ENCODE measurements around the gene ULK1.

Gene ULK1

DNA sequence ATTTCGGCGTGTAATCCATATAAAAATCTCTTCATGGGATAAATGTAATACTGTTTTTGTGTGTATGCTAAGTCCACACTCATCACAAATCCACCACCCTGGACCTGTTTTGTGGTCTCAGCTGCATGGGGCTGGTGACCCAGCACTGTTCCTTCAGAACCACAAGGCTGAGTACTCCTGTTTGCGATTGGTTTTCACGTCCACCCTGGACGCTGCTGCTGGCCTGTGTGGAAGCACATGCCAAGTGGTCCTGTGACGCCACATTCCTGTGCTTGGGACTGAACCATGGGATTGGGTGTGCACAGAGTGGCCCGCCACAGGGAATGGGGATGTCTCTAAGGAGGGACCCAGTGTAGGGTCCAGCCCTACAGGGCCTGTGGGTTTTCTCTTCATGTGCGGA, 39.0 kb downstream of the ULK1 start:
- peaks cover 8 to 10% of the 10 kb centered on the region in 2 donors for H3K4me1 ChIP-seq (ENCODE audit: control insufficient read depth in 1 of 2, insufficient read depth in 2 of 2, low read length in 2 of 2)
- no peak overlapping the region for H3K9ac ChIP-seq (ENCODE audit: low read depth in 1 of 2, low read length in 2 of 2)
- no peaks in the 10 kb centered on the region for H3K27me3 ChIP-seq (ENCODE audit: control insufficient read depth in 1 of 2, insufficient read depth in 2 of 2, low read length in 2 of 2)
- H3K9me3 ChIP-seq (ENCODE audit: control insufficient read depth in 1 of 2, low read length in 2 of 2) = no peaks in the 10 kb centered on the region
- H3K27ac ChIP-seq (ENCODE audit: low read depth, low read length) = no peak overlapping the region
- H3K4me3 ChIP-seq (ENCODE audit: low read depth in 1 of 2, low read length in 2 of 2) = no peak overlapping the region
- H3K36me3 ChIP-seq (ENCODE audit: control insufficient read depth in 1 of 2, insufficient read depth in 2 of 2, low read length in 2 of 2) = peaks cover 15 to 47% of the 10 kb centered on the region in 2 donors

DNA sequence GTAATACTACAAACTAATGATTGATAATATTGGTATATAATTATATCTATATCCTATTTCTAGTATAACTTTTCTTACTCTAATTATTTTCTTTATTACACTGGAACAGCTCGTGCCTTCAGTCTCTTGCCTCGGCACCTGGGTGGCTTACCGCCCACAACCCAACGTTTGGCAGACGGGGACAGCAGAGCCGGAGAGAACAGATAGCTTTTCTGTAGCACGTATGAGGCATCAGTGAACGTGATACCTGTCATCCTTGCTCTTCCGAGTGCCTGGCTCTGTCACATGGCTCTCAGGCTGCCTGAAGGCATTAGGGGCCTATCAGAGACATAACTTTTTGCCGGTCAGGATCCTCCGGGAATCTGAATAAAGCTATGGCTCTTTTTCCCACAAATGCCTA, 40.1 kb downstream of the ULK1 start:
- Histone ChIP-seq H3K27ac (ENCODE audit: low read depth, low read length) (no peak overlapping the region), H3K9ac (ENCODE audit: low read depth in 1 of 2, low read length in 2 of 2) (no peak overlapping the region), H3K27me3 (ENCODE audit: control insufficient read depth in 1 of 2, insufficient read depth in 2 of 2, low read length in 2 of 2) (no peaks in the 10 kb centered on the region), H3K4me3 (ENCODE audit: low read depth in 1 of 2, low read length in 2 of 2) (no peak overlapping the region), H3K4me1 (ENCODE audit: control insufficient read depth in 1 of 2, insufficient read depth in 2 of 2, low read length in 2 of 2) (peaks cover 8 to 10% of the 10 kb centered on the region in 2 donors), H3K36me3 (ENCODE audit: control insufficient read depth in 1 of 2, insufficient read depth in 2 of 2, low read length in 2 of 2) (peaks cover 15 to 55% of the 10 kb centered on the region in 2 donors), H3K9me3 (ENCODE audit: control insufficient read depth in 1 of 2, low read length in 2 of 2) (no peaks in the 10 kb centered on the region)

DNA sequence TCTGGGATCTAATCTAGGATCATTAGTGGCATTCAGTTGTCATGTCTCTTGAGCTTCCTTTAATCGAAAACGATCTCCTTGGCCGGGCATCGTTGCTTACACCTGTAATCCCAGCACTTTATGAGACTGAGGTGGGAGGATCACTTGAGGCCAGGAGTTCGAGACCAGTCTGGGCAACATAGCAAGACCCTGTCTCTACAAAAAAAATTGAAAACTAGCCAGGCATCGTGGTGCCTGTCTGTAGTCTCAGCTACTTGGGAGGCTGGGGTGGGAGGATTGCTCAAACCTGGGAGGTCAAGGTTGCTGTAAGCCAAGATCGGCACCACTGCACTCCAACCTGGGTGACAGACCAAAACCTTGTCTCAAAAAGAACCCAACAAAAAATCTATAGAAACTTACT, 43.7 kb downstream of the ULK1 start:
- H3K4me1 ChIP-seq (ENCODE audit: control insufficient read depth in 1 of 2, insufficient read depth in 2 of 2, low read length in 2 of 2) = no peaks in the 10 kb centered on the region
- no peaks in the 10 kb centered on the region for H3K27me3 ChIP-seq (ENCODE audit: control insufficient read depth in 1 of 2, insufficient read depth in 2 of 2, low read length in 2 of 2)
- no peaks in the 10 kb centered on the region for H3K9me3 ChIP-seq (ENCODE audit: control insufficient read depth in 1 of 2, low read length in 2 of 2)
- H3K36me3 ChIP-seq (ENCODE audit: control insufficient read depth in 1 of 2, insufficient read depth in 2 of 2, low read length in 2 of 2) = peaks cover 15 to 68% of the 10 kb centered on the region in 2 donors
- H3K27ac ChIP-seq (ENCODE audit: low read depth, low read length) = no peak overlapping the region
- H3K4me3 ChIP-seq (ENCODE audit: low read depth in 1 of 2, low read length in 2 of 2) = no peak overlapping the region
- no peak overlapping the region for H3K9ac ChIP-seq (ENCODE audit: low read depth in 1 of 2, low read length in 2 of 2)

DNA sequence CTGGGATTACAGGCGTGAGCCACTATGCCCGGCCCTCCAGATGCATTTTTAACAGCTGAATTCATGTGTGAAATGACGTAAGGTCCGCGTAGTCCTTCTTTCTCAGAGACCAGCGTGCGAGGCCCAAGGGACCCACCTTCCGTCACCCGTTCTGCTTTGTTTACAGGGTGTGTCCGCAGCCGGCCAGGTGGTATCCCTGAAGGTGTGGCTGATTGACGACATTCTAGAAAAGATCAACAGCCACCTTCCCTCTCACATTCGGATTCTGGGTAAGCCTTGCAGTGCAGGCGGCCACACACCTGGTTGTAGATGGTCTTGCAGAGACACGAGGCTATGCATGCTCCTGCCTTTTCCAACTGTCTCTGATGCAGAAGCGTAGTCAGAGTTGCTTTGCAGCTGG, 44.6 kb downstream of the ULK1 start:
- H3K9me3 ChIP-seq (ENCODE audit: control insufficient read depth in 1 of 2, low read length in 2 of 2) = no peaks in the 10 kb centered on the region
- no peaks in the 10 kb centered on the region for H3K4me1 ChIP-seq (ENCODE audit: control insufficient read depth in 1 of 2, insufficient read depth in 2 of 2, low read length in 2 of 2)
- H3K36me3 ChIP-seq (ENCODE audit: control insufficient read depth in 1 of 2, insufficient read depth in 2 of 2, low read length in 2 of 2) = peaks cover 12 to 68% of the 10 kb centered on the region in 2 donors
- no peak overlapping the region for H3K4me3 ChIP-seq (ENCODE audit: low read depth in 1 of 2, low read length in 2 of 2)
- H3K27ac ChIP-seq (ENCODE audit: low read depth, low read length) = no peak overlapping the region
- no peaks in the 10 kb centered on the region for H3K27me3 ChIP-seq (ENCODE audit: control insufficient read depth in 1 of 2, insufficient read depth in 2 of 2, low read length in 2 of 2)
- no peak overlapping the region for H3K9ac ChIP-seq (ENCODE audit: low read depth in 1 of 2, low read length in 2 of 2)

DNA sequence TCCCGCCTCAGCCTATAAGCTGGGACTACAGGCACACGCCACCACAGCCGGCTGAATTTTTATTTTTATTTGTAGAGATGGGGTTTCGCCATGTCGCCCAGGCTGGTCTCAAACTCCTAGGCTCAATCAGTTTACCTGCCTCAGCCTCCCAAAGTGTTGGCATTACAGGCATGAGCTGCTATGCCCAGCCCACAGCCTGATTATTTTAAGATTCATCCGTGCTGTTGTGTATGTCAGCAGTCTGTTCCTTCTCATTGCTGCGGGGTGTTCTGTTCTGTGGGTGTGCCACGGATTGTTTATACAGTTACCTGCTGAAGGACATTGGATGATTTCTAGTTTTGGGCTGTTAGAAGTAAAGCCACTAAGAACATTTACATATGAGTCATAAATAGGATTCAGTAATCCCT, 45.7 kb downstream of the ULK1 start:
- Histone ChIP-seq H3K9me3 (ENCODE audit: control insufficient read depth in 1 of 2, low read length in 2 of 2) (no peaks in the 10 kb centered on the region), H3K27ac (ENCODE audit: low read depth, low read length) (no peak overlapping the region), H3K4me1 (ENCODE audit: control insufficient read depth in 1 of 2, insufficient read depth in 2 of 2, low read length in 2 of 2) (no peaks in the 10 kb centered on the region), H3K36me3 (ENCODE audit: control insufficient read depth in 1 of 2, insufficient read depth in 2 of 2, low read length in 2 of 2) (peaks cover 6 to 65% of the 10 kb centered on the region in 2 donors), H3K4me3 (ENCODE audit: low read depth in 1 of 2, low read length in 2 of 2) (no peak overlapping the region), H3K9ac (ENCODE audit: low read depth in 1 of 2, low read length in 2 of 2) (no peak overlapping the region), H3K27me3 (ENCODE audit: control insufficient read depth in 1 of 2, insufficient read depth in 2 of 2, low read length in 2 of 2) (no peaks in the 10 kb centered on the region)

DNA sequence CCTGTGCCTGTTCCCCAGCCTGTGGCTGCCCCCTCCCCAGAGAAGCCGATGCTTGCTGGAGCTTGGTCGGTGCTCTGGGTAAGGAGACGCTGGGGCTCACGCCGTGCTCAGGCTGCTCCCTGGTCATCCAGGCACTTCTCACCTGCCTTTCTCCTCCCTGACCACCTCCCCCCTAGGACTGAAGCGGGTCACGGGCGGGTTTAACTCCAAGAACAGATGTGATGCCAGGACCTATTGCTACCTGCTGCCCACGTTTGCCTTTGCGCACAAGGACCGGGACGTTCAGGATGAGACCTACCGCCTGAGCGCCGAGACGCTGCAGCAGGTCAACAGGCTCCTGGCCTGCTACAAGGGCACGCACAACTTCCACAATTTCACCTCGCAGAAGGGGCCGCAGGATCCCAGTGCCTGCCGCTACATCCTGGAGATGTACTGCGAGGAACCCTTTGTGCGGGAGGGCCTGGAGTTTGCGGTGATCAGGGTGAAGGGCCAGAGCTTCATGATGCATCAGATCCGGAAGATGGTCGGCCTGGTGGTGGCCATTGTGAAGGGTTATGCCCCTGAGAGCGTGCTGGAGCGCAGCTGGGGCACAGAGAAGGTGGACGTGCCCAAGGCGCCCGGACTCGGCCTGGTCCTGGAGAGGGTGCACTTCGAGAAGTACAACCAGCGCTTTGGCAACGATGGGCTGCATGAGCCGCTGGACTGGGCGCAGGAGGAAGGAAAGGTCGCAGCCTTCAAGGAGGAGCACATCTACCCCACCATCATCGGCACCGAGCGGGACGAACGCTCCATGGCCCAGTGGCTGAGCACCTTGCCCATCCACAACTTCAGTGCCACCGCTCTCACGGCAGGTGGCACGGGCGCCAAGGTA, 46.9 kb downstream of the ULK1 start:
- H3K9ac ChIP-seq (ENCODE audit: low read depth in 1 of 2, low read length in 2 of 2) = no peak overlapping the region
- H3K27me3 ChIP-seq (ENCODE audit: control insufficient read depth in 1 of 2, insufficient read depth in 2 of 2, low read length in 2 of 2) = no peaks in the 10 kb centered on the region
- H3K36me3 ChIP-seq (ENCODE audit: control insufficient read depth in 1 of 2, insufficient read depth in 2 of 2, low read length in 2 of 2) = peaks cover 6 to 60% of the 10 kb centered on the region in 2 donors
- no peak overlapping the region for H3K4me3 ChIP-seq (ENCODE audit: low read depth in 1 of 2, low read length in 2 of 2)
- H3K27ac ChIP-seq (ENCODE audit: low read depth, low read length) = no peak overlapping the region
- H3K4me1 ChIP-seq (ENCODE audit: control insufficient read depth in 1 of 2, insufficient read depth in 2 of 2, low read length in 2 of 2) = no peaks in the 10 kb centered on the region
- no peaks in the 10 kb centered on the region for H3K9me3 ChIP-seq (ENCODE audit: control insufficient read depth in 1 of 2, low read length in 2 of 2)

DNA sequence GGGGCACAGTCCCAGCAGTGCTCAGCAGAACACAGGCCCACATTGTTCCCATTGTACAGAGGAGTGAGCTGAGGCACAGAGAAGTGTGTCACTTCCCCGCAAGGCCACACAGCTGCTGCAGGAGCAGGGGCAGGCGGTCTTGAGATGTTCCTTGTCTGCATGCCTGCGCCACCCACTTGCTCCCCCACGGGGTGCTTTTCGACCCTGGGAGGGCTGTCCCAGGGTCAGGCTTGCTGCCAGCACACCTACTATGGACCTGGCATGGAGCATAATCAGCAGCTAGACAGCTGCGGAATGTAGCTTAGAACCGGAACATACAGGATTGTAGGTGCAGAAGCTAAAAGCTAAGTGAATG, 47.5 kb downstream of the ULK1 start:
- H3K36me3 ChIP-seq (ENCODE audit: control insufficient read depth in 1 of 2, insufficient read depth in 2 of 2, low read length in 2 of 2) = peaks cover 6 to 55% of the 10 kb centered on the region in 2 donors
- no peaks in the 10 kb centered on the region for H3K4me1 ChIP-seq (ENCODE audit: control insufficient read depth in 1 of 2, insufficient read depth in 2 of 2, low read length in 2 of 2)
- no peak overlapping the region for H3K4me3 ChIP-seq (ENCODE audit: low read depth in 1 of 2, low read length in 2 of 2)
- no peak overlapping the region for H3K9ac ChIP-seq (ENCODE audit: low read depth in 1 of 2, low read length in 2 of 2)
- H3K9me3 ChIP-seq (ENCODE audit: control insufficient read depth in 1 of 2, low read length in 2 of 2) = no peaks in the 10 kb centered on the region
- H3K27ac ChIP-seq (ENCODE audit: low read depth, low read length) = no peak overlapping the region
- no peaks in the 10 kb centered on the region for H3K27me3 ChIP-seq (ENCODE audit: control insufficient read depth in 1 of 2, insufficient read depth in 2 of 2, low read length in 2 of 2)

DNA sequence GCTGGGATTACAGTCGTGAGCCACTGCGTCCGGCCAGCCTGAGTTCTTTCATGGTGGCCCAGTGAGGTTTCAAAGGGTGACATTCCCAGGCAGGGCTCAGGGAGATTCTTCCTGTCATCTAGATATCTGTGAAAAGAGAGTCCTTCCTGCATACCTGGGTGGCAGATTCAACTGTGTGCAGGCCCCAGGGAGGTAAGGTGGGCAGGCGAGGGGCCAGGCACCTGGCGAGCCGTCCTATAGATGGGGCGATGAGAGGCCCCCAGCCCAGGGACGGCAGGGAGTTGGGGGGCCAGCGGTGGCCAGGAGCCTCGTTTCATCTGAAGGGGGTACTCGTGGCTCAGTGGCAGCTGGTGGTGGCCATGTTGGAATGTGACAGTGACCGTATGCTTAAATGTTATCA, 48.2 kb downstream of the ULK1 start:
- peaks cover 6 to 52% of the 10 kb centered on the region in 2 donors for H3K36me3 ChIP-seq (ENCODE audit: control insufficient read depth in 1 of 2, insufficient read depth in 2 of 2, low read length in 2 of 2)
- no peak overlapping the region for H3K27ac ChIP-seq (ENCODE audit: low read depth, low read length)
- H3K9me3 ChIP-seq (ENCODE audit: control insufficient read depth in 1 of 2, low read length in 2 of 2) = no peaks in the 10 kb centered on the region
- no peak overlapping the region for H3K9ac ChIP-seq (ENCODE audit: low read depth in 1 of 2, low read length in 2 of 2)
- H3K4me3 ChIP-seq (ENCODE audit: low read depth in 1 of 2, low read length in 2 of 2) = no peak overlapping the region
- H3K4me1 ChIP-seq (ENCODE audit: control insufficient read depth in 1 of 2, insufficient read depth in 2 of 2, low read length in 2 of 2) = no peaks in the 10 kb centered on the region
- H3K27me3 ChIP-seq (ENCODE audit: control insufficient read depth in 1 of 2, insufficient read depth in 2 of 2, low read length in 2 of 2) = no peaks in the 10 kb centered on the region

DNA sequence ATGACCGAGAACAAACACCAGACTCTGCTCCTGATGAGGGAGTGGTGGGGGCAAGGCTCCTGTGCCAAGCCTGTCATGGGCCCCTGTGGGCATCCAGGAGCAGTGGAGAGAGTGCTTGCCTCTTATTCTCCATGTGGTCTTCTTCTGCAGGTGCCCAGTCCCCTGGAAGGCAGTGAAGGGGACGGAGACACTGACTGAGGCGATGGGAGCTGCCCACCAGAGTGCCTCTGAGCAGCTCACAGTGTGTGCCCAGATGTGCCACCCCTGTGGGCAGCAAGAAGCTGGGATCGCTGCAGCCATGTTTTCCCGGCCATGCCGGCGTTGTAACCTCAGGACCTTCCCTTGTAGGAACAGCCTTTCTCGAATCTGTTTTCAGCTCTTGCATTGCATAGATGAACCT, 49.0 kb downstream of the ULK1 start:
- H3K27ac ChIP-seq (ENCODE audit: low read depth, low read length) = no peak overlapping the region
- no peaks in the 10 kb centered on the region for H3K9me3 ChIP-seq (ENCODE audit: control insufficient read depth in 1 of 2, low read length in 2 of 2)
- no peak overlapping the region for H3K9ac ChIP-seq (ENCODE audit: low read depth in 1 of 2, low read length in 2 of 2)
- H3K27me3 ChIP-seq (ENCODE audit: control insufficient read depth in 1 of 2, insufficient read depth in 2 of 2, low read length in 2 of 2) = no peaks in the 10 kb centered on the region
- H3K4me3 ChIP-seq (ENCODE audit: low read depth in 1 of 2, low read length in 2 of 2) = no peak overlapping the region
- no peaks in the 10 kb centered on the region for H3K4me1 ChIP-seq (ENCODE audit: control insufficient read depth in 1 of 2, insufficient read depth in 2 of 2, low read length in 2 of 2)
- H3K36me3 ChIP-seq (ENCODE audit: control insufficient read depth in 1 of 2, insufficient read depth in 2 of 2, low read length in 2 of 2) = peaks cover 6 to 51% of the 10 kb centered on the region in 2 donors

DNA sequence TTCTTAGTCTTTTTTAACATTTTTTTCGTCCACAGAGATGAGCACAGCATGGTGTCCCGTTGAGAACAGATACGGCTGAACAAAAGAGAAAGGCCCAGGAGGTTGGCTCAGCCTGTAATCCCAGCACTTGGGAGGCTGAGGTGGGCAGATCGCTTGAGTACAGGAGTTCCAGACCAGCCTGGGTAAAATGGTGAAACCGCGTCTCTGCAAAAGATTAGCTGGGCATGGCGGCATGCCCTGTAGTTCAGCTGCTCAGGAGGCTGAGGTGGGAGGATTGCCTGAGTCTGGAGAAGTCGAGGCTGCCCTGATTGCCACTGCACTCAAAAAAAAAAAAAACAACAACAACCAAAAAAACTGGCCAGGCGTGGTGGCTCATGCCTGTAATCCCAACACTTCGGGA, 49.5 kb downstream of the ULK1 start:
- Histone ChIP-seq H3K4me3 (ENCODE audit: low read depth in 1 of 2, low read length in 2 of 2) (no peak overlapping the region), H3K9ac (ENCODE audit: low read depth in 1 of 2, low read length in 2 of 2) (no peak overlapping the region), H3K9me3 (ENCODE audit: control insufficient read depth in 1 of 2, low read length in 2 of 2) (no peaks in the 10 kb centered on the region), H3K36me3 (ENCODE audit: control insufficient read depth in 1 of 2, insufficient read depth in 2 of 2, low read length in 2 of 2) (peaks cover 6 to 50% of the 10 kb centered on the region in 2 donors), H3K27ac (ENCODE audit: low read depth, low read length) (no peak overlapping the region), H3K4me1 (ENCODE audit: control insufficient read depth in 1 of 2, insufficient read depth in 2 of 2, low read length in 2 of 2) (peaks cover 0 to 4% of the 10 kb centered on the region in 2 donors), H3K27me3 (ENCODE audit: control insufficient read depth in 1 of 2, insufficient read depth in 2 of 2, low read length in 2 of 2) (no peaks in the 10 kb centered on the region)
